Stimulated activated naive CD8-positive, alpha-beta T cell treated with anti-CD3 and anti-CD28 coated beads, Interleukin-15, Interleukin-2, amounts not matched to agents 100 ng/mL and 50 ng/mL, for 24 hours (primary cell): Measurements from ENCODE around the gene DEK.
A peak's percentile ranks its signal among the peaks of the same experiment; 100 is the strongest.
"Not testable (repeated sequence)": the region's sequence is repeated elsewhere in the genome, so short reads cannot be mapped to it uniquely, and the experiment has no call there.

Experiments
- H3K27ac Mint-ChIP-seq: one replicate; pipeline ENCODE4 v1.8.0; 2021; ENCODE audit warnings: mild to moderate bottlenecking, mixed read lengths
- H3K27me3 Mint-ChIP-seq: one replicate; pipeline ENCODE4 v1.8.0; 2021; ENCODE audit warnings: mixed read lengths
- H3K36me3 Mint-ChIP-seq: one replicate; pipeline ENCODE4 v1.8.0; 2021; ENCODE audit warnings: low read depth, mixed read lengths
- H3K4me1 Mint-ChIP-seq: one replicate; pipeline ENCODE4 v1.8.0; 2021; ENCODE audit warnings: low read depth, mixed read lengths
- H3K4me3 Mint-ChIP-seq: one replicate; pipeline ENCODE4 v1.8.0; 2021; ENCODE audit warnings: mild to moderate bottlenecking, mixed read lengths
- H3K9me3 Mint-ChIP-seq: one replicate; pipeline ENCODE4 v1.8.0; 2021; ENCODE audit warnings: mixed read lengths

The DEK gene

DNA sequence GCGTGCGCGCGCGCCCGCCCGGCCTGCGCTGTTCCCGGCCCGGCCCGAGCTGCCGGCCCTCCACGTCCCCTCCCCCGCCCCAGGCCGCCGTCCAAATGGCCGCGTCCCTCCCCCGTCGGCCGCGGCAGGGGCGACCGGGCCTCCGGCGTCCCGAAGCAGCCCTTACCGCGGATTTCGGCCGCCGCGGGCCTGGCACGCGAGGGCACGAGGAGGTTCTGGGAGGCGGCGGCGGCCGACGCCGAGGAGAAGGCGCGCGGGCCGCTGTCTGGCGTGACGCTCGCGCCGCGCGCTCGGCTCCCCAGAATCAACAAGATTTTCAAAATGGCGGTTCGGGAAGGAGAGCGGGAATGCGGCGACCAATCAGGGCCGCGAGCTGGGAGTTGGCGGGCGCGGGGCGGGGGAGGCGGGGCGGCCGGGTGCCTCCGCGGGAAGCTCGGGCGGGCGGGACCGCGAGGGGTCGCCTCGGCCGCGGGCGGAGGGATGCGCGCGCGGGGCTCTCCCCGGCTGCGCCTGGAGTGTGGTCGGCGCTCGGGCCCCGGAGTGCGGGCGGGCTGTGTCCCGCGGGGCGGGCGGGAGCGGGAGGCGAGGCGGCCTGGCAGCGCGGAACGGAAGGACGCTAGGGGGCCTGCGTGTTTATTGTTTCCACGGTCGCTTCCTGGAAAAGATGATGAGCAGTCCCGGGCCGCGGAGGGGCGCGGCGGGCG, at the start of gene DEK:
TSS of gene DEK (minus strand) at position 312 of the 704 bp plus-strand sequence. CDS start 543 bp downstream, outside the sequence.
- Mint-ChIP-seq H3K36me3 (peaks cover 47% of the 10 kb centered on the region), H3K4me3 (peak within 1 kb of the TSS; percentile 98), H3K4me1 (peaks cover 52% of the 10 kb centered on the region), H3K9me3 (peaks cover 4% of the 10 kb centered on the region), H3K27me3 (no peaks in the 10 kb centered on the region), H3K27ac (peak within 1 kb of the TSS; percentile 96)

- Mint-ChIP-seq H3K9me3 (peaks cover 6% of the 10 kb centered on the region), H3K27ac (no peak overlapping the region), H3K4me1 (no peaks in the 10 kb centered on the region), H3K36me3 (no peaks in the 10 kb centered on the region), H3K4me3 (no peak overlapping the region), H3K27me3 (peaks cover 18% of the 10 kb centered on the region)
These were observed 48.0 kb upstream of the DEK start for GRCh38 chr6:18312368-18312767.

GRCh38 chr6:18310010-18310409, 45.7 kb upstream of the DEK start:
- peaks cover 18% of the 10 kb centered on the region for H3K27me3 Mint-ChIP-seq
- not testable (repeated sequence) for H3K4me1 Mint-ChIP-seq, H3K36me3 Mint-ChIP-seq, H3K27ac Mint-ChIP-seq, H3K9me3 Mint-ChIP-seq, H3K4me3 Mint-ChIP-seq

GRCh38 chr6:18309046-18309445, 44.7 kb upstream of the DEK start:
- Mint-ChIP-seq H3K27me3 (peaks cover 17% of the 10 kb centered on the region), H3K4me1 (no peaks in the 10 kb centered on the region), H3K27ac (no peak overlapping the region), H3K4me3 (no peak overlapping the region), H3K9me3 (peaks cover 6% of the 10 kb centered on the region), H3K36me3 (no peaks in the 10 kb centered on the region)

GRCh38 chr6:18308070-18308735, 43.9 kb upstream of the DEK start:
- Mint-ChIP-seq H3K27ac (no peak overlapping the region), H3K4me3 (no peak overlapping the region), H3K36me3 (no peaks in the 10 kb centered on the region), H3K9me3 (peaks cover 6% of the 10 kb centered on the region), H3K4me1 (no peaks in the 10 kb centered on the region), H3K27me3 (peaks cover 15% of the 10 kb centered on the region)

GRCh38 chr6:18306977-18307376, 42.6 kb upstream of the DEK start:
- Mint-ChIP-seq H3K4me1 (no peaks in the 10 kb centered on the region), H3K4me3 (no peak overlapping the region), H3K36me3 (no peaks in the 10 kb centered on the region), H3K27me3 (peaks cover 8% of the 10 kb centered on the region), H3K9me3 (peaks cover 6% of the 10 kb centered on the region), H3K27ac (no peak overlapping the region)

GRCh38 chr6:18302561-18303439, 38.5 kb upstream of the DEK start:
- Mint-ChIP-seq H3K4me3 (no peak overlapping the region), H3K4me1 (no peaks in the 10 kb centered on the region), H3K27me3 (no peaks in the 10 kb centered on the region), H3K27ac (no peak overlapping the region), H3K9me3 (no peaks in the 10 kb centered on the region), H3K36me3 (no peaks in the 10 kb centered on the region)

DNA sequence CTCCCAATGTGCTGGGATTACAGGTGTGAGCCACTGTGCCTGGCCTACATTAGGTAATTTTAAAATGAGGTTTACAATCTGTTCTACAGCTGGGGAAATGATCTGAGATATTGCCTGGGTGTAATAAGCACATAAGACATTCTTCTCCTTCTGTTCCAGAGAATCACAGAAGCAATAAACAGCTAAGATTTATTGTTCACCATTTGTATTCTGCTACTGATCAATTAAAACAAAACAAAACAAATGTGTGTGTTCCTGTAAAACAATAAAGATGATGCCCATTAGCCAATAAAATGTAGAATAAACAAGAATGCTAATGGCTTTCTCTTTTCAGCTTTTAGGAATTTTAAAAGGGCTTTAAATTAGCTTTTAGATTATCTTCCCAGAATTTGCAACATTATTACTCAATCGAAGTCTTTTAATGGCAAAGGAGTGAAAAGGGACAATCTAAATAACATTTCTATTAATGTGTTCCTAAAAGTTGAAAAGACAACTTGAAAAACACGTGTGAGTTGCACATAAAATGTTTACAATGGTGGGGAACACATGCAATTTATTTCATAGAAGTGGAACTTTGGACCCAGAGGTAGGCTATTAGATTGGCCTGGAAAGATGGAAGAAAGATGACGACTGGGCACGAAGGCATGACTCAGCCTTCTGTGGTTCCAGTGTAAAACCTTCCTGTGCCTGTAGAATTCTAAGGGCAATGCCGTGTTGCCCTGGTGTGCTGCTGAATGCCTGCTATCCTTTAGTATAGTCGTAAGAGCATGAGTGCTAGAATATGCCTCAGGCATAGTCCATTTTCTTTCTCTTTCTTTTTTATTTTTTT, 29.0 kb upstream of the DEK start:
- Mint-ChIP-seq H3K27me3 (peaks cover 5% of the 10 kb centered on the region), H3K4me1 (no peaks in the 10 kb centered on the region), H3K9me3 (no peaks in the 10 kb centered on the region), H3K36me3 (no peaks in the 10 kb centered on the region), H3K4me3 (no peak overlapping the region), H3K27ac (no peak overlapping the region)

DNA sequence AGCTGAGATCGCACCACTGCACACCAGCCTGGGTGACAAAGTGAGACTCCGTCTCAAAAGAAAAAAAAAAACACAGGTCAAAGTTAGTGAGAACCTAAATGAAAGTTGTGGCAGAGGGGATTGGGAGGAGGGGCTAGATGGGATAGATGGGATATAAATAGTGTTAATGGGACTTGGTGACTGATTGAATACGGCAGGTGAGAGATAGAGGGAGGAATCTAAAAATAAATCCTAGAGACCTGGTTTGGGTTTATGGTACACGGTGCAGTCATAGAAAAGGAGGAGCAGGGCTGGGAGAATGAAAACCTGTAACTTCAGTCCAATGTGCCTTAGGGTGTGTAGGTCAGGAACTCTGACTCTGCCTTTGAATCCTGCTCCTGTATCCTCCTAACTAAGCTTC, 25.0 kb upstream of the DEK start:
- Mint-ChIP-seq H3K36me3 (no peaks in the 10 kb centered on the region), H3K4me3 (no peak overlapping the region), H3K9me3 (no peaks in the 10 kb centered on the region), H3K27ac (no peak overlapping the region), H3K27me3 (peaks cover 13% of the 10 kb centered on the region), H3K4me1 (no peaks in the 10 kb centered on the region)

DNA sequence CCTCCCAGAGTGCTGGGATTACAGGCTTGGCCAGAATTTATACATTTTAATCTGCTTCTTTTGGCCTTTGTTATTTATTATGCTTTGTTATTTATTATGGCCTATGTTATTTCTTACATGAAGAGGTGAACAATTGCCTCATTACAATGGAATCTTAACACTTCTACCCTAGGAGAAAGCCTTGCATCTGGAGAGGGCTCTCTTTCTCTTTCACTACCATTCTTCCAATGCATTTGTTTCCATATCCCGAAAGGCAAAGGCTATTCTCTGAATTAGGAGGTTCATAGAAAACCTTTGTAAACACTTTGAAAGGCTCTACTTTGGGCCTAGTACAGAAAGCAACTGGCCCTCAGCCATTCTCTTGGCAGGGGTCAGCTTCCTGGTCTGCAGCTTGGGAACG, 19.9 kb upstream of the DEK start:
- H3K4me3 Mint-ChIP-seq = no peak overlapping the region
- H3K9me3 Mint-ChIP-seq = no peaks in the 10 kb centered on the region
- H3K27me3 Mint-ChIP-seq = peaks cover 38% of the 10 kb centered on the region
- no peak overlapping the region for H3K27ac Mint-ChIP-seq
- H3K4me1 Mint-ChIP-seq = no peaks in the 10 kb centered on the region
- no peaks in the 10 kb centered on the region for H3K36me3 Mint-ChIP-seq

DNA sequence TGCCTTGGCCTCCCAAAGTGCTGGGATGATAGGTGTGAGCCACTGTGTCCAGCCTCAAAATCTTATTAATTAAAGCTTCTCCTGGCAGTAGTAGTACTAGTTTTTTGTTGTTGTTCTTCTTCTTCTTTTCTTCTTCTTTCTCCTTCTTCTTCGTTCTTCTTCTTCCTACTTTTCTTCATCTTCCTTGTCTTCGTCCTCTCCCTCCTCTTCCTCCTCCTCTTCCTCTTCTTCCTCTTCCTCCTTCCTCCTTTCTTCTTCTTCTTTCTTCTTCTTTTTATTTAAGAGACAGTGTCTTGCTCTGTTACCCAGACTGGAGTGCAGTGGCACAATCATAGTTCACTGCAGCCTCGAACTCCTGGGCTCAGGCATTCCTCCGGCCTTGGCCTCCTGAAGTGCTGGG, 17.2 kb upstream of the DEK start:
- no peak overlapping the region for H3K4me3 Mint-ChIP-seq
- H3K27me3 Mint-ChIP-seq = peaks cover 47% of the 10 kb centered on the region
- H3K27ac Mint-ChIP-seq = no peak overlapping the region
- H3K4me1 Mint-ChIP-seq = peaks cover 5% of the 10 kb centered on the region
- no peaks in the 10 kb centered on the region for H3K36me3 Mint-ChIP-seq
- H3K9me3 Mint-ChIP-seq = no peaks in the 10 kb centered on the region

GRCh38 chr6:18280084-18280483, 15.8 kb upstream of the DEK start:
- Mint-ChIP-seq H3K9me3 (no peaks in the 10 kb centered on the region), H3K36me3 (no peaks in the 10 kb centered on the region), H3K4me1 (peaks cover 5% of the 10 kb centered on the region), H3K27me3 (peaks cover 57% of the 10 kb centered on the region), H3K4me3 (no peak overlapping the region), H3K27ac (no peak overlapping the region)

DNA sequence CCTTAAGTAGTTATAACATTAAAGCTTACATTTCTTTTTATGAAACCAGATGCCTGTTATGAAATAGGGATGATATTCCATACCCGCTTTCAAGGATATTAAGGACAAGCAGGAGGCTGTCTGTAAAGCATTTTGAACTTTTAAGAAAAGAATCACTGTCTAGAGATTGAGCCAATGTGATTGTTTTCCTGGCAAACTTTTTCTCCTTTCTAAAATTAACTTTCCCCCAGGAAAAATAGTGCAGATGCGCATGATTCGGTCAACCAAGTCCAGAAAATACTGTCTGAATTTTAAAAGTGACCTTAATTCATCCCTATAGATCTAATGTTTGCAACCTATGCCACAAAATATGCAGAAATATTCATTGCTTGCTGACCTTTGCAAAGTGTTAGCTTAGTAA, 15.1 kb upstream of the DEK start:
- Mint-ChIP-seq H3K36me3 (no peaks in the 10 kb centered on the region), H3K27ac (no peak overlapping the region), H3K4me1 (peaks cover 5% of the 10 kb centered on the region), H3K9me3 (no peaks in the 10 kb centered on the region), H3K27me3 (peaks cover 59% of the 10 kb centered on the region), H3K4me3 (no peak overlapping the region)

DNA sequence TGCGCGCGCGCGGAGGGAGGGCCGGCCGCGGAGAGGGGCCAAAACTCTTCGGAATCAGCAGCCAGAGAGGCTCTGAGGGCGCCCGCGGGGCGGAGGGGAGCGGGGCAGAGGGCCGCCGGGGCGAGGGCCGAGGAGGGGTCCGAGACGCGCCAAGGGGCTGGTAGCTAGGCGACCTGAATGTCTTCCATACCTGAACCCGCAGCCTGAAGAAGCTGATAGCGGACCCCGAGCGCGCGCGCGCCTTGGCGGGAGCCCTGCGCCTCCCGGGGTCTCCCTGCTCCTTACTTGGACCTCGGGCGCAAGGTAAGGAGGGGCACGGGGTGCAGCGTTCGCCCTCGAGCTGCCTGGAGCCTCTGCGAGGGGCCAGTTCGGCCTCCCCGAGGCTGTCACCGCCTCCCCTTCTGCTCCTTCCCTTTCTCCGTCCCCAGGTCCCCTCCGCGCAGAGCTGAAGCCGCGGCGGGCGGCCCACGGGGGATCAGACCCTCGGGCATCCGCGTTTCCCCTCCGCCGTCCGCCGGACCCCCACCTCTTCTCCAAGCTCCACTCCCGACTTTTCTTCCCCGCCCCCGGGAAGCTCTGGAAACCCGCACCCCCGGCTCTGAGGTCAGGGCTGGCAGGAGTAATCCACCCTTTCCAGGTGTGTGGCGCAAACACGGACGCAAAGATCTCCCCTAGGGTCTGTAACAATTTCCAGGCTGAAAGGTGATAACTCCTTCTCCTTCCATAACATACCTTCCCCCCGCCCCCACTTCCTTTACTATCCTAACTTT, 13.1 kb upstream of the DEK start:
- Mint-ChIP-seq H3K36me3 (no peaks in the 10 kb centered on the region), H3K9me3 (no peaks in the 10 kb centered on the region), H3K27ac (no peak overlapping the region), H3K4me1 (peaks cover 5% of the 10 kb centered on the region), H3K4me3 (peak overlapping the region; percentile 53), H3K27me3 (peaks cover 50% of the 10 kb centered on the region)
